ENCODE results near the gene ZNF341. TPM values are rescaled to one million over a fixed set of nuclear protein-coding genes. Genes with fewer than 3 reads are reported as not detected.

ZNF341 gene
- total and polyA plus RNA-seq, 9 of the 15 experiments (the other 6 are each of a cell fraction or from before 2014, with no cell fraction given): 0.08 to 2.6 (median 1.0) TPM

DNA sequence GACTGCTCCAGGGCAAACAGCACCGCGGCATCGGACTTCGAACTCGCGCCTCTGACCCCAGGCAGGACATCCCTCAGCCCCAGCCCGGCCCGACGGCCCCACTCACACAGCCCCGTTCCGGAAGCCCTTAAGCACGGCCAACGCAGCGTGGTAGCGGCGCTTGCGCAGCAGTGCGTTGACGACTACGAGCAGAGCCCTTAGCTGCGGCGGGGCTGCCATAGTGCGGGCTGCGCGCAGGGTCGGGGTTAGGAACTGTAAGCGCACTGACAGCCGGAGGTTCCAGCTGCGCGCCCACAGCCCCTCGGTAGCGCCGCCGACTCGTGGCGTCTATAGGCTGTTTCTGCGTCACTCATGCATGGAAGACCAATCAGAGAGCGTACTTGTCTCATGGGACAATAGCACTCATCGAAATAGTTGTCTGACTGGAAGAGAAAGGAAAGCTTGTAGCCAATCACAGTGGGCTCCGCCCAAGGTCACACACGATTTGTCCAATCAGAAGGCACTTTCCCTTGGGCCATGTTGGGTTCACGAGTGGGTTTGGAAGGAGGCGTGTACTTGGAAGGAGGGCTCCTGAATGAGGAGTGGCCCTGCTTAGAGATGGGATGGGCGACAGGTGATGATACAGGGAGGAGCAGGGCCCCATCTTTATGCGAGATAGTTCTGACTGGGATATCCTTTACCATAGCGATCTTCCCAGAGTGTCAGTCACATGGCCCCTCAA is 11.6 kb upstream of the ZNF341 start, which contains the start of gene PXMP4 (continued):
- TF ChIP-seq NEUROD1 (IDR thresholded peaks at IDR 0.05; ENCODE audit: borderline replicate concordance, low read depth, low read length, partially characterized antibody): peak; percentile 98
- no peak for TF ChIP-seq E2F8 (IDR thresholded peaks at IDR 0.05; ENCODE audit: low read depth, partially characterized antibody)
- TF ChIP-seq NKRF (IDR thresholded peaks at IDR 0.05; ENCODE audit: borderline replicate concordance): peak; percentile 87
- peak; percentile 54; the same call in 1 of the 2 replicates for TF ChIP-seq RB1 (IDR thresholded peaks at IDR 0.05; ENCODE audit: low read depth)
- no peak for TF ChIP-seq POLR2H (tag; IDR thresholded peaks at IDR 0.05; ENCODE audit: low read depth)
- no peak for TF ChIP-seq GTF2A2 (tag; IDR thresholded peaks at IDR 0.05)
- TF ChIP-seq HBP1 (CRISPR knock-in tag; IDR thresholded peaks at IDR 0.05): no peak
- TF ChIP-seq SRSF9 (IDR thresholded peaks at IDR 0.05; ENCODE audit: borderline replicate concordance, low read depth, low read length): no peak
- TF ChIP-seq ZNF431 (CRISPR knock-in tag; IDR thresholded peaks at IDR 0.05): no peak
- TF ChIP-seq POLR2A (conservative IDR thresholded peaks at IDR 0.05): peak; percentile 75
- no peak for TF ChIP-seq BRD9 (IDR thresholded peaks at IDR 0.05; ENCODE audit: low read depth, partially characterized antibody)
- TF ChIP-seq NCOR1 (IDR thresholded peaks at IDR 0.05): no peak
- TF ChIP-seq KDM4B (IDR thresholded peaks at IDR 0.05; ENCODE audit: borderline replicate concordance in 2 of 2, low read depth in 1 of 2): no peak; a peak in 1 of 4 replicates
- TF ChIP-seq EWSR1 (IDR thresholded peaks at IDR 0.05; ENCODE audit: borderline replicate concordance, low read depth, partially characterized antibody): no peak
- TF ChIP-seq ZNF41 (CRISPR knock-in tag; conservative IDR thresholded peaks at IDR 0.05): no peak
- TF ChIP-seq SAFB2 (IDR thresholded peaks at IDR 0.05; ENCODE audit: borderline replicate concordance, low read depth, low read length, severe bottlenecking): no peak
- TF ChIP-seq ZZZ3 (IDR thresholded peaks at IDR 0.05): no peak
- peak; percentile 64 for TF ChIP-seq PHF20 (IDR thresholded peaks at IDR 0.05; ENCODE audit: partially characterized antibody)
- no peak for TF ChIP-seq TCF3 (CRISPR knock-in tag; IDR thresholded peaks at IDR 0.05)
- no peak for TF ChIP-seq HMG20A (CRISPR knock-in tag; conservative IDR thresholded peaks at IDR 0.05)
- TF ChIP-seq ATF4 (CRISPR knock-in tag; IDR thresholded peaks at IDR 0.05): no peak
- TF ChIP-seq SRSF1 (IDR thresholded peaks at IDR 0.05; ENCODE audit: low read depth, low read length): no peak

Data from K562 (cell line).